Vagina (tissue), 2 donors: ENCODE data around the gene KMT5B. TPM values are rescaled to one million over a fixed set of nuclear protein-coding genes. Genes with fewer than 3 reads are reported as not detected.

ENCODE experiments used
- DNase-seq, 2 donors: peaks; one replicate each; pipeline ENCODE4 v3.0.0-alpha.2; 2017; ENCODE audit errors: extremely low spot score in 2 of 2
- H3K27ac ChIP-seq: fragments of 200-600 bp; sonication (generic); one replicate; pipeline ENCODE4 v1.5.1; 2019
- H3K27me3 ChIP-seq: fragments of 200-600 bp; sonication (generic); one replicate; pipeline ENCODE4 v1.5.1; 2019
- H3K36me3 ChIP-seq, 2 donors: fragments of 200-600 bp; sonication (generic); one replicate each; pipeline ENCODE4 v1.5.1; 2017 to 2019
- H3K4me1 ChIP-seq: fragments of 200-600 bp; sonication (generic); one replicate; pipeline ENCODE4 v1.5.1; 2019
- H3K4me3 ChIP-seq, 2 donors: fragments of 200-600 bp; sonication (generic); 1 replicate in 1 of 2; 2 replicates in 1 of 2; pipeline ENCODE4 v1.5.1; 2016 to 2019
- H3K9me3 ChIP-seq: fragments of 200-600 bp; sonication (generic); one replicate; pipeline ENCODE4 v1.5.1; 2019
- CTCF ChIP-seq, 3 experiments: fragments of 450-650 bp in 2 of 3; fragments of 200-600 bp in 1 of 3; sonication (generic) in 1 of 3; IDR thresholded peaks; one replicate each; pipeline ENCODE4 v1.5.1; 2017 to 2019; ENCODE audit warnings: antibody characterized with exemption in 3 of 3, mild to moderate bottlenecking in 2 of 3, moderate library complexity in 2 of 3
- POLR2A ChIP-seq, 2 donors: fragments of 450-650 bp; IDR thresholded peaks; one replicate each; pipeline ENCODE4 v1.6.1; 2017; ENCODE audit warnings: antibody characterized with exemption in 2 of 2, mild to moderate bottlenecking in 2 of 2, moderate library complexity in 2 of 2
- POLR2AphosphoS5 ChIP-seq, 2 donors: sonication (generic); formaldehyde crosslinking; IDR thresholded peaks; one replicate each; pipeline ENCODE4 v1.9.0; 2017; ENCODE audit warnings: antibody characterized with exemption in 2 of 2, mild to moderate bottlenecking in 2 of 2, low read depth in 1 of 2; ENCODE audit not compliant: insufficient read depth in 1 of 2
- intact Hi-C: fragments of 100-400 bp; cut with DNase I; formaldehyde crosslinking; loops from one replicate; pipeline ENCODE4 v1.15.1; 2023
- total RNA-seq: library from RNA; depleted of rRNA; stranded (reverse); fragments of >200 nt; gene quantifications from one replicate; pipeline ENCODE4 v1.2.3, GENCODE V29; 2016

The KMT5B gene
- total RNA-seq, 1 donor from 2014 or later: 35.4 TPM

- H3K4me3 ChIP-seq: no peak overlapping the region
- H3K27ac ChIP-seq: no peak overlapping the region
- H3K36me3 ChIP-seq: peaks cover 0 to 83% of the 10 kb centered on the region in 2 donors
- intact Hi-C loops: no loop called here
- TF ChIP-seq POLR2AphosphoS5 (IDR thresholded peaks at IDR 0.05; ENCODE audit: insufficient read depth in 1 of 2, low read depth in 1 of 2) (no peak), CTCF (IDR thresholded peaks at IDR 0.05) (no peak), POLR2A (IDR thresholded peaks at IDR 0.05) (no peak)
- H3K27me3 ChIP-seq: no peaks in the 10 kb centered on the region
- H3K4me1 ChIP-seq: no peaks in the 10 kb centered on the region
- H3K9me3 ChIP-seq: no peaks in the 10 kb centered on the region
- no peak for DNase-seq
Observed at GRCh38 chr11:68169442-68169841, 43.7 kb downstream of the KMT5B start.

- Histone ChIP-seq H3K27ac (no peak overlapping the region), H3K36me3 (peaks cover 0 to 83% of the 10 kb centered on the region in 2 donors), H3K4me3 (no peak overlapping the region), H3K4me1 (no peaks in the 10 kb centered on the region), H3K9me3 (no peaks in the 10 kb centered on the region), H3K27me3 (no peaks in the 10 kb centered on the region)
- TF ChIP-seq POLR2AphosphoS5 (IDR thresholded peaks at IDR 0.05; ENCODE audit: insufficient read depth in 1 of 2, low read depth in 1 of 2): no peak
- no peak for TF ChIP-seq POLR2A (IDR thresholded peaks at IDR 0.05)
- TF ChIP-seq CTCF (IDR thresholded peaks at IDR 0.05): no peak
- intact Hi-C loops: no loop called here
- no peak for DNase-seq
Observed at GRCh38 chr11:68168694-68169093, 44.4 kb downstream of the KMT5B start.

- TF ChIP-seq CTCF (IDR thresholded peaks at IDR 0.05) (no peak), POLR2AphosphoS5 (IDR thresholded peaks at IDR 0.05; ENCODE audit: insufficient read depth in 1 of 2, low read depth in 1 of 2) (no peak), POLR2A (IDR thresholded peaks at IDR 0.05) (no peak)
- Histone ChIP-seq H3K4me1 (no peaks in the 10 kb centered on the region), H3K4me3 (no peak overlapping the region), H3K27me3 (no peaks in the 10 kb centered on the region), H3K36me3 (peaks cover 0 to 77% of the 10 kb centered on the region in 2 donors), H3K27ac (no peak overlapping the region), H3K9me3 (no peaks in the 10 kb centered on the region)
- no peak for DNase-seq
- intact Hi-C loops: no loop called here
Observed at GRCh38 chr11:68167474-68167873, 45.6 kb downstream of the KMT5B start.

GRCh38 chr11:68166969-68167368 is 46.1 kb downstream of the KMT5B start:
- Histone ChIP-seq H3K27ac (no peak overlapping the region), H3K4me1 (no peaks in the 10 kb centered on the region), H3K36me3 (peaks cover 0 to 75% of the 10 kb centered on the region in 2 donors), H3K27me3 (no peaks in the 10 kb centered on the region), H3K4me3 (no peak overlapping the region), H3K9me3 (no peaks in the 10 kb centered on the region)
- TF ChIP-seq POLR2AphosphoS5 (IDR thresholded peaks at IDR 0.05; ENCODE audit: insufficient read depth in 1 of 2, low read depth in 1 of 2) (no peak), CTCF (IDR thresholded peaks at IDR 0.05) (no peak), POLR2A (IDR thresholded peaks at IDR 0.05) (no peak)
- intact Hi-C loops: no loop called here
- DNase-seq: no peak

- no peak for TF ChIP-seq POLR2AphosphoS5 (IDR thresholded peaks at IDR 0.05; ENCODE audit: insufficient read depth in 1 of 2, low read depth in 1 of 2)
- no peak for TF ChIP-seq CTCF (IDR thresholded peaks at IDR 0.05)
- TF ChIP-seq POLR2A (IDR thresholded peaks at IDR 0.05): no peak
- no peak for DNase-seq
- H3K27me3 ChIP-seq: no peaks in the 10 kb centered on the region
- intact Hi-C loops: no loop called here
- no peak overlapping the region for H3K4me3 ChIP-seq
- H3K4me1 ChIP-seq: no peaks in the 10 kb centered on the region
- H3K36me3 ChIP-seq: peaks cover 0 to 70% of the 10 kb centered on the region in 2 donors
- no peak overlapping the region for H3K27ac ChIP-seq
- H3K9me3 ChIP-seq: no peaks in the 10 kb centered on the region
Observed at GRCh38 chr11:68165601-68166000, 47.5 kb downstream of the KMT5B start.
